Adrenal gland (tissue), 12 donors: Measurements from ENCODE around the gene AP2A1. TPM values are rescaled to one million over a fixed set of nuclear protein-coding genes. Genes with fewer than 3 reads are reported as not detected.
A peak's percentile ranks its signal among the peaks of the same experiment; 100 is the strongest.

Experiments
- DNase-seq, 7 donors: peaks; one replicate each; pipeline ENCODE4 v3.0.0-alpha.2; 2019 to 2020
- H3K27ac ChIP-seq, 5 donors: fragments of 200-600 bp; sonication (generic) in 4 of 5; 1 replicate in 3 of 5; 2 replicates in 2 of 5; pipeline versions ENCODE4 v1.5.1 to v1.8.0; 2016 to 2020; ENCODE audit warnings: mild to moderate bottlenecking in 1 of 5
- H3K27me3 ChIP-seq: fragments of 200-600 bp; 2 replicates; pipeline ENCODE4 v1.8.0; 2021
- H3K36me3 ChIP-seq, 2 donors: fragments of 200-600 bp; replicated peaks in 1 of 2; 1 replicate in 1 of 2; 2 replicates in 1 of 2; pipeline versions ENCODE4 v1.5.1 to v1.8.0; 2018 to 2022
- H3K4me1 ChIP-seq, 2 donors: fragments of 200-600 bp; replicated peaks in 1 of 2; 1 replicate in 1 of 2; 2 replicates in 1 of 2; pipeline versions ENCODE4 v1.5.1 to v1.8.0; 2018 to 2021
- H3K4me3 ChIP-seq, 4 donors: fragments of 200-600 bp; sonication (generic) in 3 of 4; one replicate each; pipeline ENCODE4 v1.5.1; 2016 to 2018
- H3K9me3 ChIP-seq, 3 donors: fragments of 200-600 bp; sonication (generic) in 1 of 3; replicated peaks in 1 of 3; 1 replicate in 2 of 3; 2 replicates in 1 of 3; pipeline versions ENCODE4 v1.5.1 to v1.8.0; 2016 to 2021
- CTCF ChIP-seq, 6 experiments: fragments of 450-650 bp in 4 of 6; fragments of 200-600 bp in 2 of 6; sonication (generic) in 1 of 6; IDR thresholded peaks; 1 replicate in 5 of 6; 2 replicates in 1 of 6; pipeline versions ENCODE4 v1.5.1 to v1.8.0; 2016 to 2021; ENCODE audit warnings: antibody characterized with exemption in 6 of 6, mild to moderate bottlenecking in 2 of 6, moderate library complexity in 1 of 6
- POLR2A ChIP-seq, 2 donors: fragments of 450-650 bp; IDR thresholded peaks; one replicate each; pipeline ENCODE4 v1.6.1; 2017; ENCODE audit warnings: antibody characterized with exemption in 2 of 2, mild to moderate bottlenecking in 2 of 2, moderate library complexity in 1 of 2
- WGBS, 4 donors: extraction: QIAGEN DNeasy Blood & Tissue Kit in 2 of 4; methylation state at CpG; one replicate each; pipeline versions ENCODE4 v1.1.5 to v1.1.7; 2013 to 2017; 5-methylcytosine and 5-hydroxymethylcytosine counted together
- intact Hi-C, 2 donors: fragments of 100-400 bp; cut with DNase I; formaldehyde crosslinking; loops; one replicate each; pipeline versions ENCODE4 v1.14.1 to v1.15.0; 2022 to 2023
- polyA plus RNA-seq, 3 donors: library from polyadenylated mRNA; stranded (reverse); fragments of 200-250 nt in 2 of 3; fragments of 350-450 nt in 1 of 3; fragmentation: Illumina TruSeq in 1 of 3; extraction: RNeasy Lipid Tissue Mini Kit (QIAGEN cat#74804) in 1 of 3; gene quantifications; one replicate each; pipeline ENCODE4 v1.2.3, GENCODE V29; 2013 to 2014
- total RNA-seq, 9 donors: library from RNA; depleted of rRNA in 4 of 9; stranded (reverse); fragments of >200 nt in 4 of 9; fragments of 120-200 nt in 1 of 9; fragmentation: NEBNext Ultra II Directional in 1 of 9; extraction: Animal tissue kit (Norgen Biotek cat#: 25700) in 1 of 9; gene quantifications; one replicate each; pipeline versions ENCODE4 v1.1.0 to v1.2.4, GENCODE V29; 2013 to 2023
- donor health status: healthy with polysubstance abuse.
- donor health status: Bipolar disorder and iron deficiency.
- donor health status: DM: yes; HTN: yes; CAD: no.
- donor health status: DM: no; HTN: no; CAD: no.
- donor health status: DM: no; HTN: no; CAD: no.
- donor health status: DM: yes; HTN: yes; CAD: no.

AP2A1 gene
- total and polyA plus RNA-seq, 12 donors, result 59.8 to 455 (median 239) TPM

GRCh38 chr19:49801401-49801888 lies 34.6 kb downstream of the AP2A1 start:
- 38 to 61% (median 44%) methylated on average over 10 to 32 of the region's 32 CpGs for WGBS, 4 donors
- Histone ChIP-seq H3K9me3 (no peaks in the 10 kb centered on the region), H3K27me3 (no peaks in the 10 kb centered on the region), H3K4me3 (peak overlapping the region in 2 of 4 donors; percentile 34 to 67), H3K36me3 (peaks cover 0 to 71% of the 10 kb centered on the region in 2 donors), H3K4me1 (peaks cover 12 to 16% of the 10 kb centered on the region in 2 donors), H3K27ac (peak overlapping the region; percentile 76 to 97 (median 92))
- DNase-seq, result peak; percentile 88 to 97 (median 92)
- intact Hi-C loops, result loop anchor here in 1 of 2 donors (10.0 kb wide), 1 partner anchor 47 kb away; no protein-coding TSS in a partner anchor
- TF ChIP-seq CTCF (IDR thresholded peaks at IDR 0.05), result no peak
- peak in 1 of 2 donors; percentile 77 for TF ChIP-seq POLR2A (IDR thresholded peaks at IDR 0.05)

GRCh38 chr19:49801966-49802661 lies 35.3 kb downstream of the AP2A1 start:
- Histone ChIP-seq H3K27me3 (no peaks in the 10 kb centered on the region), H3K4me3 (peak overlapping the region in 3 of 4 donors; percentile 25 to 67 (median 34)), H3K9me3 (no peaks in the 10 kb centered on the region), H3K4me1 (peaks cover 12 to 16% of the 10 kb centered on the region in 2 donors), H3K27ac (peak overlapping the region; percentile 76 to 97 (median 92)), H3K36me3 (peaks cover 0 to 65% of the 10 kb centered on the region in 2 donors)
- peak; percentile 19 to 67 (median 40) for TF ChIP-seq CTCF (IDR thresholded peaks at IDR 0.05)
- peak in 1 of 2 donors; percentile 75 for TF ChIP-seq POLR2A (IDR thresholded peaks at IDR 0.05)
- 14 to 36% (median 30%) methylated on average over 25 to 37 of the region's 38 CpGs for WGBS, 4 donors
- peak; percentile 93 to 98 (median 97) for DNase-seq
- intact Hi-C loops, result loop anchor here in 1 of 2 donors (10.0 kb wide), 1 partner anchor 47 kb away; no protein-coding TSS in a partner anchor

- WGBS, 4 donors, result 63 to 71% (median 68%) methylated on average over 22 to 24 of the region's 24 CpGs
- H3K36me3 ChIP-seq, result peaks cover 0 to 56% of the 10 kb centered on the region in 2 donors
- peak overlapping the region in 2 of 4 donors; percentile 3 to 67 for H3K4me3 ChIP-seq
- peak; percentile 64 to 75 (median 70) for DNase-seq
- no peaks in the 10 kb centered on the region for H3K9me3 ChIP-seq
- peaks cover 12 to 16% of the 10 kb centered on the region in 2 donors for H3K4me1 ChIP-seq
- peak overlapping the region; percentile 76 to 97 (median 92) for H3K27ac ChIP-seq
- intact Hi-C loops, result loop anchor here in 1 of 2 donors (10.0 kb wide), 1 partner anchor 48 kb away; no protein-coding TSS in a partner anchor
- no peaks in the 10 kb centered on the region for H3K27me3 ChIP-seq
- TF ChIP-seq CTCF (IDR thresholded peaks at IDR 0.05) (no peak), POLR2A (IDR thresholded peaks at IDR 0.05) (peak in 1 of 2 donors; percentile 25)
Measured at GRCh38 chr19:49802836-49803528, 36.2 kb downstream of the AP2A1 start.

- peaks cover 0 to 53% of the 10 kb centered on the region in 2 donors for H3K36me3 ChIP-seq
- no peak for DNase-seq
- peaks cover 12 to 19% of the 10 kb centered on the region in 2 donors for H3K4me1 ChIP-seq
- H3K4me3 ChIP-seq, result no peak overlapping the region
- TF ChIP-seq CTCF (IDR thresholded peaks at IDR 0.05) (no peak), POLR2A (IDR thresholded peaks at IDR 0.05) (no peak)
- intact Hi-C loops, result loop anchor here in 1 of 2 donors (10.0 kb wide), 1 partner anchor 49 kb away; no protein-coding TSS in a partner anchor
- no peaks in the 10 kb centered on the region for H3K27me3 ChIP-seq
- 85 to 88% (median 87%) methylated on average over 2 to 6 of the region's 6 CpGs for WGBS, 4 donors
- no peaks in the 10 kb centered on the region for H3K9me3 ChIP-seq
- peak overlapping the region in 2 of 5 donors; percentile 96 to 97 for H3K27ac ChIP-seq
Measured at GRCh38 chr19:49803529-49803856, 36.7 kb downstream of the AP2A1 start.
